ENCODE results near the gene FASLG.
"Not testable (repeated sequence)": the region's sequence is repeated elsewhere in the genome, so short reads cannot be mapped to it uniquely, and the experiment has no call there.

The FASLG gene

GRCh38 chr1:172658871-172659453, at the start of gene FASLG:
FASLG (plus strand) TSS chr1:172659103; CDS start chr1:172659202, 99 bp downstream.
- no peak for DNase-seq (ENCODE audit: low read depth)

GRCh38 chr1:172609528-172609927, 49.4 kb upstream of the FASLG start:
- no peak for DNase-seq (ENCODE audit: low read depth)

- no peak for DNase-seq (ENCODE audit: low read depth)
Observed at GRCh38 chr1:172612478-172612877, 46.4 kb upstream of the FASLG start.

- DNase-seq (ENCODE audit: low read depth), result no peak
Observed at GRCh38 chr1:172613294-172613693, 45.6 kb upstream of the FASLG start.

GRCh38 chr1:172616195-172616594, 42.7 kb upstream of the FASLG start:
- DNase-seq (ENCODE audit: low read depth), result no peak

GRCh38 chr1:172616636-172617035, 42.3 kb upstream of the FASLG start:
- DNase-seq (ENCODE audit: low read depth), result no peak

GRCh38 chr1:172620603-172621002, 38.3 kb upstream of the FASLG start:
- not testable (repeated sequence) for DNase-seq (ENCODE audit: low read depth)

GRCh38 chr1:172622541-172622940, 36.4 kb upstream of the FASLG start:
- DNase-seq (ENCODE audit: low read depth), result no peak

- no peak for DNase-seq (ENCODE audit: low read depth)
Observed at GRCh38 chr1:172623748-172624147, 35.2 kb upstream of the FASLG start.

GRCh38 chr1:172626845-172627244, 32.1 kb upstream of the FASLG start:
- no peak for DNase-seq (ENCODE audit: low read depth)

GRCh38 chr1:172627702-172628101, 31.2 kb upstream of the FASLG start:
- no peak for DNase-seq (ENCODE audit: low read depth)

- DNase-seq (ENCODE audit: low read depth), result no peak
Observed at GRCh38 chr1:172628401-172628800, 30.5 kb upstream of the FASLG start.

- DNase-seq (ENCODE audit: low read depth), result no peak
Observed at GRCh38 chr1:172629170-172629569, 29.7 kb upstream of the FASLG start.

- DNase-seq (ENCODE audit: low read depth), result no peak
Observed at GRCh38 chr1:172629638-172630037, 29.3 kb upstream of the FASLG start.

- DNase-seq (ENCODE audit: low read depth), result no peak
Observed at GRCh38 chr1:172630056-172630818, 28.7 kb upstream of the FASLG start.

GRCh38 chr1:172630868-172631267, 28.0 kb upstream of the FASLG start:
- no peak for DNase-seq (ENCODE audit: low read depth)

- no peak for DNase-seq (ENCODE audit: low read depth)
Observed at GRCh38 chr1:172637522-172637921, 21.4 kb upstream of the FASLG start.

- DNase-seq (ENCODE audit: low read depth), result no peak
Observed at GRCh38 chr1:172638249-172638648, 20.7 kb upstream of the FASLG start.

GRCh38 chr1:172638885-172639831, 19.7 kb upstream of the FASLG start:
- DNase-seq (ENCODE audit: low read depth), result peak; percentile 67

- no peak for DNase-seq (ENCODE audit: low read depth)
Observed at GRCh38 chr1:172640111-172640510, 18.8 kb upstream of the FASLG start.

- DNase-seq (ENCODE audit: low read depth), result no peak
Observed at GRCh38 chr1:172641492-172641891, 17.4 kb upstream of the FASLG start.

GRCh38 chr1:172642970-172643369, 15.9 kb upstream of the FASLG start:
- DNase-seq (ENCODE audit: low read depth), result no peak

GRCh38 chr1:172646653-172647052, 12.2 kb upstream of the FASLG start:
- DNase-seq (ENCODE audit: low read depth), result no peak

All from CMK (cell line).